ENCODE measurements around the gene RXRB. TPM values are rescaled to one million over a fixed set of nuclear protein-coding genes. Genes with fewer than 3 reads are reported as not detected.
"Not testable (repeated sequence)": the region's sequence is repeated elsewhere in the genome, so short reads cannot be mapped to it uniquely, and the experiment has no call there.

Gene RXRB
- 43.6 and 58.8 TPM in 2 replicates for total RNA-seq (2014; rRNA removed; shearing (Covaris generic); ENCODE audit: low replicate concordance)

DNA sequence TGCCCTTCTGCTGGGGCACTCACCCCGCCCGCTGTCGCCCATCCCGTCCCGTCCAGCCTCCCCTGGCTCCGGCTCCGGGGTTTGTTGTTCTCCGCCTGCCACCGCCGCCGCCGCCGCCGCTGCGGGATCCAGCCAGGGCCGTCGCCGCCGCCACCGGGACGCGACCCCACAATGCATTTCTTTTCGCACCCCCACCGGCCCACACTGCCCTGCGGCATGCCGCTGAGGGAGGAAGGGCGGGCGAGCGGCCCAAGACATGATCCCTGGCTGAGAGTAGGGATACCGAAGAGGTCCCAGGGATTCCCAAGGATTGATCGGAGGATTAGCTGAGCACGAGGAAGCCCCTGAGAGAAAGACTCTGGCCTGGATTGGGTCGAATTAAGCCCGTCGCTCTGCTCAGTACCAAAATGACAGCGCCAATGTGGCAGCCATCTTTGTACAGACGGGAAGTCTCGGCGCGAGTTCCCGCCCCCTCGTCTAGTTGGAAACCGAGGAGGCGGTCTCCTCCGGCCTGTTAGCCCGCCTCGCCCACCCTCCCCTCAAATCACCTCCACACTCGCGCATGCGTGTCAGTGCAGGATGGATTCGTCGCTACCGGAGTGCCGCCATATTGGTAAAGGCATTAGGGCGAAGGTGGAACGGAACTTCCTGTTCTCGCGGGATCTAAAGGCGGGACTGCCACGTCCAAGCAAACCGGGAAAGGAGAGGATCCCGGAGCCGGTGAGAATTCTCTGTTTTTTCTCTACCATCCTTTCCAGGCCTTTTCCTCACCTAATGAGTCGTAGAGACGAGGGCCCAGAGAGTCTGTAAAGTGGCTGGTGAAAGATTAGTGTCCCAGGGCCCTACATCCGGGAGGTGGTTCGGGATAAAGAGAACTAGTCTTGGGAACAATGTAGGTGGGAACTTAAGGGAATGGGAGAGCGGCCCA is at the start of gene RXRB, which contains the start of gene SLC39A7:
TSS of gene RXRB (minus strand) at position 447 of the 928 bp plus-strand sequence. CDS start at position 258, 189 bp downstream.
TSS of gene SLC39A7 (plus strand) at position 649 of the 928 bp plus-strand sequence. CDS start 379 bp downstream, outside the sequence.
- H3K4me3 ChIP-seq: peak within 1 kb of the TSS; percentile 96
- no peaks in the 10 kb centered on the region for H3K9me3 ChIP-seq
- DNase-seq: peak; percentile 100
- no peaks in the 10 kb centered on the region for H3K27me3 ChIP-seq
- H3K36me3 ChIP-seq: peaks cover 86% of the 10 kb centered on the region

DNA sequence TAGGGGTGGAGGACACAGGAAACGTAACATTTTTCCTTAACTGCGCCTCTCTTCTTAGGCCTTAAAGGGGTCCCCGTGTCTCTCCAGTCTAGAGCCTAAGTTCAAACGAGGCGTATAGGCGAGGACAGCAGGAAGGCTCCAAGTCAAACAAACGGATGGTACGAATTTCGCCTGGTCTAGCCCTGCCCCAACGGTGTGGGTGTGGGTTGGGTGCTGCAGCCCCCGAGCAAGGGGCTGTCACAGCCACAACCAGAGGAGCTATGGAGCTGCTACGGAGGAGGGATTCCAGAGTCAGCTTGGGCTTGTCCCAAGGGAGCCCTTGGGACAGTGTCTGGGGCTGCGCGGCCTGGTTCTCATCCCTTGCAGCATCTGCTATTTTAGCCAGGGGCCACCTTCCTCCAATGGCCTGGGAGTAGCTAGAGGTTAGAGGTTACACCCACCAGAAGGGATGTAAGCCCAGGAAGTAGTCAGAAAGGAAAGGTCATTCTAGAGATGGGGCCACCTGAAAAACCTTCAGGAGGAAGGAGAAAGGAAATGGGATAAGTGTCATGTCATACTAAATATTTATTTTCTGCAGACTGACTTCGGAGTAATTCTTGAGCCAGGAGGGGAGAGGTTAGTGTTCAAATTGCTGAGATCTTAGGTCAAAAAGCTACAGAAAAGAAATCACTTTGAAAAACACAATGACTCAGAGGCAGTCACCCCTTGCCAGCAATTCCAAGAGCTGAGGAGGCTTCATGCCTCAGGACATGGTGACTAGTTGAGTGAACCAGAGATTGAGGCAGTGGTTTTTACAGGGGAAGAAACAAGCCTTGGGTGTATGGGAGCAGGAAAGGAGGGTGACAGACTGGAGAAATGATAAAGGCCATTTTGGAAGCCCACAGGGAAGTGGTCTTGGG is 49.5 kb upstream of the RXRB start:
- peak; percentile 93 for DNase-seq
- peak overlapping the region; percentile 67 for H3K4me3 ChIP-seq
- H3K27me3 ChIP-seq: no peaks in the 10 kb centered on the region
- no peaks in the 10 kb centered on the region for H3K9me3 ChIP-seq
- H3K36me3 ChIP-seq: peaks cover 32% of the 10 kb centered on the region

DNA sequence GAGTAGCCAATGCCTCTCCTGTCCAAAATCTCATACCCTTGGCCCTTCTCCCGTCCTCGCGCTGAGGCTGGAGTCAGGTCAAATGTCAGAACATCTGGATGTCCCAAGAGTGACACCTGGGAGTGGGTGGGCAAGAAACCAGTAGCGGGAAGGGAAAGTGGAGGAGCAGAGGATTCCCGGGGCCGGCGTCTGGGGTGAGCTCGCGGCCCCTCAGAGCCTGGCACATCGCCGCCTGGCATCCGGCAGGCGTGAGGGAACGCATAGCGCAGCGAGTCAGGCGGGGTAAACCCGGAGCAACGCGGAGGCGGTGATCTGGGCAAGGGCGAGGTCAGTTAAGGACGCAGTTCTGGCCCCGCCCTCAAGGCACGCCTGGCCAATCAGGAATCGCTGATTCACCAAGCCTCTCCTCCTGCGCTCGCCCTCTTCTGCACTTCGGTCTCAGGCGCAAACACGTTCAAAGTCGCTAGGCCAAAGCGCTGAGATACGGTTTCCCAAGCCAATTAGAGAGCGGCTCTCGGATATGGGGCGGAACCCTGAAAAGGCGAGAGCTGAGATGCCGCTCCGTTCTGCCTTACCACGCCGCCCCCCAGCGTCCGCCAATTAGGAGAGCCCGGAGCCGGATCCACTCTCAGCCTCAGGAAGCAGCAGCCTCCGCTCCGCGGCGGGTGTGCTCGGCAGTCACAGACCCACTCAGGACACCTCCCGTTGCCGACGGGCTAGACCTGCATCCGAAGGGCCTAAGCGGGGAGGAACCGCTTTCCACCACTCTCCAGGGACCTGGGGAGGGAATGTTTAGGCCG is 48.7 kb upstream of the RXRB start:
- peaks cover 27% of the 10 kb centered on the region for H3K36me3 ChIP-seq
- H3K9me3 ChIP-seq: no peaks in the 10 kb centered on the region
- H3K27me3 ChIP-seq: no peaks in the 10 kb centered on the region
- DNase-seq: peak; percentile 100
- H3K4me3 ChIP-seq: peak overlapping the region; percentile 67

DNA sequence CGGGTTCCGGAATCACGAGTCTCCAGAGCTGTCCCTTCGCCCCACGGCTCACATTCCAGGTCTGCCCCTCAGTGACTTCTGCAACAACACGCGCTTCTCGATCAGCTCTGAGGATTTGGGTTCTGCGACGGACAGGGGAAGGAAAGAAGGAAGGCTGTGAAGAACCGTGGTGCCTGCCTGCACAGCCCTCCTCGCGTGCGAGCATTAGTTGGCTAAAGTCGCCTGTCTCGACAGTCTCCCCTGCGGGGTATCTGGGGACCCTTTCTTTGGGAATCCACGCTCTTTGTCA is 48.1 kb upstream of the RXRB start:
- H3K4me3 ChIP-seq: peak overlapping the region; percentile 67
- H3K36me3 ChIP-seq: peaks cover 27% of the 10 kb centered on the region
- DNase-seq: peak; percentile 76
- H3K9me3 ChIP-seq: no peaks in the 10 kb centered on the region
- H3K27me3 ChIP-seq: no peaks in the 10 kb centered on the region

DNA sequence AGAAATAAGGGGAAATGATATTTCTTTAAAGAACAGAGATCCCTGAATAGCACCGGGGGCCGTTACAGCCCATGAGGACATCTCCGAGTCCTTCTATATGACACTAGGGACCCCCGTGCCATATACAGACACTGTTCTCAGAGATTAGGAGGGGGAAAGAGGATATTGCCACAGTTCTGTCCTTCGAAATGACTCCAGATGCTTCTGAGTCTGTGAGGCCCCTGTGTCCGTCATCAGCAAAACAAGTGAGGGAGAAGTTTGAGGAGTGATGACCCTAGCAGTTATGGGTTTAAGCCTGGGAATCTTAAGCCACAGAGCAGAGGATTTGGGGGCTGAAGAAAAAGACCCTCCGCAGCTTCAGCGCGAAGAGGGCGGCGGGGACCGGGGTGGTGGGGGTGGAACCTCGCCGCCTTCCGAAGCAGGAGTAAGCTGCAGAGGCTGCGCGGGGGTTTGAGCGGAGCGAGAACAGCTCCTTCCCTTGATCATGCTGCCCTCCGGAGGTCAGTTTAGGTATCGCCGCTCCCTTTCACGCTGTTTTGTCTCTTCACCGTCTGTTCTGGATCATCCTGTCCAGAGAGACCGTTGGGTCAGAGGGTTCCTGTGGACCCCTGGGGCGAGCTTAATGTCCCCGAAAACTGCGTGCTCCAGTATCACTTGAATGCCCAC is 47.6 kb upstream of the RXRB start:
- Histone ChIP-seq H3K4me3 (peak overlapping the region; percentile 67), H3K36me3 (peaks cover 27% of the 10 kb centered on the region), H3K9me3 (no peaks in the 10 kb centered on the region), H3K27me3 (no peaks in the 10 kb centered on the region)
- peak; percentile 96 for DNase-seq

DNA sequence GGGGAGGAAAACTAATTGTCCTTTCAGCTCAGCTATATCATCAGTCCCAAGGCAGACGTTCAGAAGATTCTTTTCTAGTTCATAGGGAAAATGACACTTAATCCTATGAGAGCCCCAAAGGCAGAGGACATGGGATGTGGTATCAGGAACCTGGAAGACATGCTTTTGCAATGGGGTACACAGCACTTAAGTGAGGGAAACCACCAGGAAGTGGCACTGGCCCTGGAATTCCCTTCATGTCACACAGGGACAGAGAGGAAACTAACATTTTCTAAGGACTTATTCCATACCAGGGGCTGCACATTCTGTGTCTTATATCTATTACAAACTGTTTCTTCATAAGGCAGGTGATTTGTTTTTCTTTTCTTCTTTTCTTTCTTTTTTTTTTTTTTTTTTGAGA is 43.0 kb upstream of the RXRB start:
- no peaks in the 10 kb centered on the region for H3K9me3 ChIP-seq
- H3K4me3 ChIP-seq: no peak overlapping the region
- no peaks in the 10 kb centered on the region for H3K36me3 ChIP-seq
- H3K27me3 ChIP-seq: peaks cover 13% of the 10 kb centered on the region
- no peak for DNase-seq

DNA sequence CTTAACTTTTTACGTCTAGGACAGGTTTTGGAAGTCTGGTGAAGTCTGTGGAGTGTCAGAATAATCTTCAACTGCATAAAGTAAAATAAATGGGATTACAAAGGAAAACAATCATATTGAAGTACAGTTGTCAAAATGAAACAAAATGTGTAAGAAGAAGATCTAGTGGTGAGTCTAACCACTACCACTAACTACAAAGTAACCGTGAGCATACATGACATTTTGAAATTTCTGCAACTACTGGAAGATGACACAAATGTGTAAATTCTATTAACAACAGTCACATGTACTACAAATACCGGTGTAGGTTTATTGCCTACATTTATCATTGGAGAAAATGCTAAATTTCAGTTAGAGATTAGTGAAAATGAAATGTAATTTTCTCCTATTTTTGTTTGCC is 41.5 kb upstream of the RXRB start:
- no peak overlapping the region for H3K4me3 ChIP-seq
- H3K9me3 ChIP-seq: no peaks in the 10 kb centered on the region
- no peaks in the 10 kb centered on the region for H3K36me3 ChIP-seq
- peaks cover 15% of the 10 kb centered on the region for H3K27me3 ChIP-seq
- DNase-seq: no peak

DNA sequence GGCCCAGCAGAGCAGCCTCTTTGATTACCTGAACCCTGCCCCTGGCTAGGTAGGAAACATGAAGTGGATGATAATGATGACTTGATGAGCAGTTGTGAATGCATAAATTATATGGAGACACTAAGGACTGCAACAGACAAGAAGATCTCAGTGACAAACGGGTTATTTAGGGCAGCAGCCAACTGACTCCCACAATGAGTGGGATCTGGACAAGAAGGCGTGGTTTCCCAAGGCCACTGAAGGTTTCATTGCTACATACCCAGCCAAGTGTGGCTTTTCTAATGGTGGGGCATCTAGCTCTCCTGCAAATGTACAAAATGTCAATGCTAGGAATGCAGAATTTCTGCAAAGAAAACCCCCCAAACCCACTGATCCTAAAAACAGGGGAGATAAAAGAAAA is 37.3 kb upstream of the RXRB start:
- Histone ChIP-seq H3K36me3 (no peaks in the 10 kb centered on the region), H3K9me3 (no peaks in the 10 kb centered on the region), H3K27me3 (peaks cover 21% of the 10 kb centered on the region), H3K4me3 (no peak overlapping the region)
- no peak for DNase-seq

DNA sequence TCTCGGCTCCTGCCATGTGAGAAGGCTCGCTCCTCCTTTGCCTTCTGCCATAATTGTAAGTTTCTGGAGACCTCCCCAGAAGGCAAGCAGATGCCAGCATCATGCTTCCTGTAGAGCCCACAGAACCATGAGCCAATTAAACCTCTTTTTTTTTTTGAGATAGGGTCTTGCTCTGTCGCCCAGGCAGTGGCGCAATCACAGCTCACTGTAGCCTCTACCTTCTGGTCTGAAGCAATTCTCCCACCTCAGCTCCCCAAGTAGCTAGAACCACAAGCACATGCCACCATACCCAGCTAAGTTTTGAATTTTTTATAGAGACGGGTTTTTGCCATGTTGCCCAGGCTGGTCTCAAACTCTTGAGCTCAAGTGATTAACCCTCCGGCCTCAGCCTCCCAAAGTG is 36.4 kb upstream of the RXRB start:
- Histone ChIP-seq H3K4me3 (no peak overlapping the region), H3K27me3 (peaks cover 18% of the 10 kb centered on the region), H3K36me3 (no peaks in the 10 kb centered on the region), H3K9me3 (no peaks in the 10 kb centered on the region)
- no peak for DNase-seq

DNA sequence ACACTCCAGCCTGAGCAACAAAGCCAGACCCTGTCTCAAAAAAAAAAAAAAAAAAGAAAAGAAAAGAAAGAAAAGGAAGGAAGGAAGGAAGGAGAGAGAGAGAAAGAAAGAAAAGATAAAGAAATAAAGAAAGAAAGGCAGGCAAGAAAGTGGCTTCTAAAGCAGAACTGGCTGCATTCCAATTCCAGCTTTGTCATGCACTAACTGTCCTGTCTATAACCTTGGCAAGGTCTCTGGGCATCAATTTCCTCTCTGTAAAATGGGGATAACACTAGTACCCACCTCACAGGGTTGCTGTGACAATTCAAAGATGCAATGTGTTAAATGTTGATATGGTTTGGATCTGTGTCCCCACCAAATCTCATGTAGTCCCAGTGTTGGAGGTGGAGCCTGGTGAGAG is 35.9 kb upstream of the RXRB start:
- Histone ChIP-seq H3K4me3 (no peak overlapping the region), H3K9me3 (no peaks in the 10 kb centered on the region), H3K36me3 (no peaks in the 10 kb centered on the region), H3K27me3 (peaks cover 18% of the 10 kb centered on the region)
- no peak for DNase-seq

DNA sequence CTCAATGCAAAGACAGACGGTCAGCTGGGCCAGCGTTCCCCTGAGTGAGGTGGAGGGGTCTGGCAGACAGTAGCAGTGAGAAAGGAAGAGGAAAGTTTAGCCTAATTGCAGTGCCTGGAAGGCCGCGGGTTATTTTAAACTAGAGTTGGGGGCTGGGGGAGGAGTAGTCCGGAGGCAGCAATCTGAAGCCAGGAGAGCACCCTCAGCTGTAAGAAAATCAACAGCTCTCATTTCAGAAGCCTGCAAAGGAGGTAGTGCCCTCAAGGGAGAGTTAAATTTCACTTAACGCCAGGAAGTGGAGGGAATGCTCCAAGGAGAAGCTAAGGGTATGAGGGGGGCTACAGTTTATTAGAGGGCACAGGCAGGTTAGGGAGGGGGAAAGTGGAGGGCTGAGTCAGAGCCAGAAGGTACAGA is 34.8 kb upstream of the RXRB start:
- no peak overlapping the region for H3K4me3 ChIP-seq
- H3K9me3 ChIP-seq: no peaks in the 10 kb centered on the region
- no peak for DNase-seq
- H3K27me3 ChIP-seq: peaks cover 18% of the 10 kb centered on the region
- no peaks in the 10 kb centered on the region for H3K36me3 ChIP-seq

DNA sequence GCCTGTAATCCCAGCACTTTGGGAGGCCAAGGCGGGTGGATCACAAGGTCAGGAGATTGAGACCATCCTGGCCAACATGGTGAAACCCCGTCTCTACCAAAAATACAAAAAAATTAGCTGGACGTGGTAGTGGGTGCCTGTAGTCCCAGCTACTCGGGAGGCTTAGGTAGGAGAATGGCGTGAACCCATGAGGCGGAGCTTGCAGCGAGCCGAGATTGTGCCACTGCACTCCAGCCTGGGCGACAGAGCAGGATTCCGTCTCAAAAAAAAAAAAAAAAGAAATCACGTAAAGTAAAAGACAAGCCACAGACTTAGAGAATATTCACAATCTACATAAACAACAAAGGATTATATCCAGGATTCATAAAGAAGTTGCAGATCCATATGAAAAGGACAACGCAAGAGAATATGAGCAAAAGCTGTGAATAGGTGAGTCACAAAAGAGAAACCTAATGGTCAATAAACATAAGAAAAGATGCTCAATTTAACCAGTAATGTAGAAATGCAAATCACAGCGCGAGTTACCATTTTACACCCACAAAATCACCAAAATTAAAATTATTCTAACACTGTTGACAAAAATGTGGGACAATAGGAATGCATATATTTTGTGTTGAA is 26.1 kb upstream of the RXRB start:
- not testable (repeated sequence) for DNase-seq, H3K9me3 ChIP-seq, H3K36me3 ChIP-seq, H3K4me3 ChIP-seq
- peaks cover 36% of the 10 kb centered on the region for H3K27me3 ChIP-seq

DNA sequence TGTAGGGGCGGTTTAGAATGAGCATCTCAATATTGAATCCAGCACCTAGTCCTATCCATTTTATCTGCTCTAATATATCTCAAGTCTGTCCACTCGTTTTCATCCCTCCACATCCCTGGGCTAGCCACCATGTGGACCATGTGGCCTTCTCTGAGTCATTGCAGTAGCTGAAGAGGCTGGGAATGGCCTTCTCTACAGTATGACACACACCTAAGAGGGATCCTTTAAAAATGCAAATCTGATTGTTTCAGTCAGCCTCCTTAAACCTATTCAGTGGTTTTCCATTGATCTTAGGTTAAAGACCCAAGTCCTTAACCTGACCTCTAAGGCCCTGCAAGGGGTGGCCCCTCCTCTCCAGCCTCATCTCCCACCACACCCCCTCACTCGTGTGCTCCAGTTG is 17.2 kb upstream of the RXRB start:
- Histone ChIP-seq H3K27me3 (peaks cover 24% of the 10 kb centered on the region), H3K36me3 (no peaks in the 10 kb centered on the region), H3K4me3 (no peak overlapping the region), H3K9me3 (no peaks in the 10 kb centered on the region)
- DNase-seq: no peak

DNA sequence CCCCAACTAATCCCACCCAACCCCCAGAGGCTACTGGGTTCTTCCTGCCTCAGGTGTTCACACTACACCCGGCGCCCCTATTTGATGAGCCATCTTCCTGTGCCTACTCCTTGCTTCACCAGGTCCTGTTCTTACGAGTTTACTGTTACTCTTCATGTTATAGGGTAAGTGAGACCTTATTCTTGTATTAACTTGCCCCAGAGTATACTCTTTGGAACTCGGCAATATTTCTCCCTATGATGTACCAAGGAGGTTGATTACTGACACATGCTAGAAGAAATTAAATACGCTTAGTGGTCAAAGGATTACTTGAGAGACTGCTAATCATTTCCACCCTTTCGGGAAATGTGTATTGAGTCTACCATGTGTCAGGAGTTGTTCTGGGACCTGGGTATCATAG is 16.8 kb upstream of the RXRB start:
- DNase-seq: no peak
- H3K9me3 ChIP-seq: no peaks in the 10 kb centered on the region

DNA sequence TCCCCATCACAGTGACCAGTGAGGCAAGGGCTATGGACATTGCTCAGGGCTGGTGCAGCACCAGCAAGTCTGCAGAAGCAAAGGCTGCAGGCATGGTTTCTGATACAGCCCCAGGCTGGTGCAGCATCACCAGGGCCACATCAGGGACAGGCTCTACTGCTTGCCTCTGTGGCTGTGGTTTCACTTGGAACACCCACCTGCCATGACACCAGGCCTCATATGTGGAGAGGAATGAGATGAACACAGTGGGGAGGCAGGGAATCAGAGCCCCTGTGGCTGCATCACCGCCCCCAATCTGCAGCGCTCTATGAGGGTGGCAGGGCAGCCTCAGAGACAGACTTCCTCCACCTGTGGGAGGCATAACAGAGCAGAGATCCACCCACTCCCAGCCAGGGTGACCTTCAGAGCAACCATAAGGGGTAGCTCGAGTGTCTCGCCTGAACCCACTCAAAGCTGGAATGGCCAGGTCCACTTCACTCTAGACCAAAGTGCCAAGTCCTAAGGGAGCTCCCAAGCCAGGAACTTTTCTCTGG is 15.7 kb upstream of the RXRB start:
- peaks cover 14% of the 10 kb centered on the region for H3K27me3 ChIP-seq
- H3K9me3 ChIP-seq: no peaks in the 10 kb centered on the region
- H3K36me3 ChIP-seq: no peaks in the 10 kb centered on the region
- DNase-seq: no peak
- no peak overlapping the region for H3K4me3 ChIP-seq

More for the DNA sequence above, 16.8 kb upstream of the RXRB start:
- Histone ChIP-seq H3K27me3 (peaks cover 21% of the 10 kb centered on the region), H3K36me3 (no peaks in the 10 kb centered on the region), H3K4me3 (no peak overlapping the region)
